ENCODE measurements around the gene MRPL36.

MRPL36 gene

DNA sequence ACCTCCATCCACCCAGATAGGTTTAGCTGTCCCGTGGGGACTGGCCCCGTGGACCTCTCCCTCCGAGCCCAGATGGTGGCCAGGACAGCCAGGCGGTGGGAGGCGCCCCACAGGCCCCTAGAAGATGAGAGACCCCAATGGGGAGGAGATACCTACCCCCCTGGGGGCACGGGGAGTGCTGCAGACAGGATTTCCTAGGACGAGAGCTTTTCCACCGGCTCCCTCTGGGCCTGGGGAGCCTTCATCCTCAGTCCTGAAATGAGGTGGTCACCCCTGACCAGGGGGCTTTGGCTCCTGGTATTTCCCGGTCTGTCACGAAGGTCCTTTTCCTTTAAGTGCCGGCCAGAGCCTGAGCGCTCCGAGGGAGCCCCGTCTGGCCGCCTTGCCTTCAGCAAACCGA lies 46.8 kb downstream of the MRPL36 start:
- Histone ChIP-seq H3K4me1 (ENCODE audit: low read length) (no peaks in the 10 kb centered on the region), H3F3A (ENCODE audit: insufficient read depth, low read length) (no peaks in the 10 kb centered on the region), H3K36me3 (replicated peaks; ENCODE audit: insufficient read depth, low read length) (no peaks in the 10 kb centered on the region), H2AFZ (ENCODE audit: low read length) (no peak overlapping the region), H3K4me3 (ENCODE audit: low read length) (no peak overlapping the region), H3K9me3 (replicated peaks; ENCODE audit: insufficient read depth, low read length) (no peaks in the 10 kb centered on the region), H4K20me1 (ENCODE audit: insufficient read depth, low read length) (no peaks in the 10 kb centered on the region), H3K4me2 (ENCODE audit: low read depth, low read length) (no peak overlapping the region), H3K9ac (ENCODE audit: low read length) (no peak overlapping the region), H3K27ac (ENCODE audit: low read length) (no peak overlapping the region), H3K9me2 (replicated peaks; ENCODE audit: insufficient read depth, low read length) (no peaks in the 10 kb centered on the region), H3K79me2 (ENCODE audit: low read length) (no peaks in the 10 kb centered on the region), H3K27me3 (replicated peaks; ENCODE audit: insufficient read depth, low read length) (peaks cover 78% of the 10 kb centered on the region)
- TF ChIP-seq, protein P1, sequence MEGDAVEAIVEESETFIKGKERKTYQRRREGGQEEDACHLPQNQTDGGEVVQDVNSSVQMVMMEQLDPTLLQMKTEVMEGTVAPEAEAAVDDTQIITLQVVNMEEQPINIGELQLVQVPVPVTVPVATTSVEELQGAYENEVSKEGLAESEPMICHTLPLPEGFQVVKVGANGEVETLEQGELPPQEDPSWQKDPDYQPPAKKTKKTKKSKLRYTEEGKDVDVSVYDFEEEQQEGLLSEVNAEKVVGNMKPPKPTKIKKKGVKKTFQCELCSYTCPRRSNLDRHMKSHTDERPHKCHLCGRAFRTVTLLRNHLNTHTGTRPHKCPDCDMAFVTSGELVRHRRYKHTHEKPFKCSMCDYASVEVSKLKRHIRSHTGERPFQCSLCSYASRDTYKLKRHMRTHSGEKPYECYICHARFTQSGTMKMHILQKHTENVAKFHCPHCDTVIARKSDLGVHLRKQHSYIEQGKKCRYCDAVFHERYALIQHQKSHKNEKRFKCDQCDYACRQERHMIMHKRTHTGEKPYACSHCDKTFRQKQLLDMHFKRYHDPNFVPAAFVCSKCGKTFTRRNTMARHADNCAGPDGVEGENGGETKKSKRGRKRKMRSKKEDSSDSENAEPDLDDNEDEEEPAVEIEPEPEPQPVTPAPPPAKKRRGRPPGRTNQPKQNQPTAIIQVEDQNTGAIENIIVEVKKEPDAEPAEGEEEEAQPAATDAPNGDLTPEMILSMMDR (IDR thresholded peaks at IDR 0.05; ENCODE audit: low read length) = no peak
- TF ChIP-seq EZH2phosphoT487 (IDR thresholded peaks at IDR 0.05; ENCODE audit: low read length) = no peak
- no peak for TF ChIP-seq EZH2 (optimal IDR thresholded peaks at IDR 0.05; ENCODE audit: low read depth, low read length)
- DNase-seq = no peak

- Histone ChIP-seq H3K4me1 (ENCODE audit: low read length) (no peaks in the 10 kb centered on the region), H3F3A (ENCODE audit: insufficient read depth, low read length) (no peaks in the 10 kb centered on the region), H4K20me1 (ENCODE audit: insufficient read depth, low read length) (no peaks in the 10 kb centered on the region), H3K9me2 (replicated peaks; ENCODE audit: insufficient read depth, low read length) (no peaks in the 10 kb centered on the region), H3K9ac (ENCODE audit: low read length) (no peak overlapping the region), H3K27me3 (replicated peaks; ENCODE audit: insufficient read depth, low read length) (peaks cover 85% of the 10 kb centered on the region), H3K4me3 (ENCODE audit: low read length) (no peak overlapping the region), H3K79me2 (ENCODE audit: low read length) (no peaks in the 10 kb centered on the region), H3K4me2 (ENCODE audit: low read depth, low read length) (no peak overlapping the region), H3K27ac (ENCODE audit: low read length) (no peak overlapping the region), H3K36me3 (replicated peaks; ENCODE audit: insufficient read depth, low read length) (no peaks in the 10 kb centered on the region), H3K9me3 (replicated peaks; ENCODE audit: insufficient read depth, low read length) (no peaks in the 10 kb centered on the region), H2AFZ (ENCODE audit: low read length) (no peak overlapping the region)
- DNase-seq = no peak
- TF ChIP-seq, protein P1 (IDR thresholded peaks at IDR 0.05; ENCODE audit: low read length) = no peak
- TF ChIP-seq EZH2phosphoT487 (IDR thresholded peaks at IDR 0.05; ENCODE audit: low read length) (no peak), EZH2 (optimal IDR thresholded peaks at IDR 0.05; ENCODE audit: low read depth, low read length) (no peak)
These were observed 47.5 kb downstream of the MRPL36 start for GRCh38 chr5:1751864-1752822.

GRCh38 chr5:1751026-1751863 lies 48.4 kb downstream of the MRPL36 start:
- H3F3A ChIP-seq (ENCODE audit: insufficient read depth, low read length) = no peaks in the 10 kb centered on the region
- H3K79me2 ChIP-seq (ENCODE audit: low read length) = no peaks in the 10 kb centered on the region
- no peak overlapping the region for H3K27ac ChIP-seq (ENCODE audit: low read length)
- no peak for DNase-seq
- no peak overlapping the region for H3K9ac ChIP-seq (ENCODE audit: low read length)
- no peaks in the 10 kb centered on the region for H3K9me3 ChIP-seq (replicated peaks; ENCODE audit: insufficient read depth, low read length)
- no peaks in the 10 kb centered on the region for H4K20me1 ChIP-seq (ENCODE audit: insufficient read depth, low read length)
- H3K4me1 ChIP-seq (ENCODE audit: low read length) = no peaks in the 10 kb centered on the region
- no peak overlapping the region for H2AFZ ChIP-seq (ENCODE audit: low read length)
- peaks cover 89% of the 10 kb centered on the region for H3K27me3 ChIP-seq (replicated peaks; ENCODE audit: insufficient read depth, low read length)
- H3K9me2 ChIP-seq (replicated peaks; ENCODE audit: insufficient read depth, low read length) = no peaks in the 10 kb centered on the region
- H3K36me3 ChIP-seq (replicated peaks; ENCODE audit: insufficient read depth, low read length) = no peaks in the 10 kb centered on the region
- no peak overlapping the region for H3K4me2 ChIP-seq (ENCODE audit: low read depth, low read length)
- TF ChIP-seq EZH2 (optimal IDR thresholded peaks at IDR 0.05; ENCODE audit: low read depth, low read length) (no peak), EZH2phosphoT487 (IDR thresholded peaks at IDR 0.05; ENCODE audit: low read length) (no peak)
- TF ChIP-seq, protein P1 (IDR thresholded peaks at IDR 0.05; ENCODE audit: low read length) = no peak
- no peak overlapping the region for H3K4me3 ChIP-seq (ENCODE audit: low read length)
